ENCODE results near the gene PRSS8. TPM values are rescaled to one million over a fixed set of nuclear protein-coding genes. Genes with fewer than 3 reads are reported as not detected.

Gene PRSS8
- total RNA-seq, 1 donor from 2014 or later: 146 TPM

GRCh38 chr16:31130336-31130891 is 5.1 kb downstream of the PRSS8 start:
- no peak for TF ChIP-seq CTCF (IDR thresholded peaks at IDR 0.05; ENCODE audit: insufficient read depth, low read length, poor library complexity, severe bottlenecking)
- H3K36me3 ChIP-seq (ENCODE audit: control insufficient read depth, insufficient read depth, low read length): no peaks in the 10 kb centered on the region
- no peak overlapping the region for H3K4me3 ChIP-seq (ENCODE audit: low read depth, low read length)
- no peaks in the 10 kb centered on the region for H3K27me3 ChIP-seq (ENCODE audit: control insufficient read depth, insufficient read depth, low read length)
- no peak for DNase-seq (ENCODE audit: low read depth)

GRCh38 chr16:31129568-31130335 is 5.8 kb downstream of the PRSS8 start:
- TF ChIP-seq CTCF (IDR thresholded peaks at IDR 0.05; ENCODE audit: insufficient read depth, low read length, poor library complexity, severe bottlenecking): no peak
- no peaks in the 10 kb centered on the region for H3K27me3 ChIP-seq (ENCODE audit: control insufficient read depth, insufficient read depth, low read length)
- DNase-seq (ENCODE audit: low read depth): no peak
- H3K36me3 ChIP-seq (ENCODE audit: control insufficient read depth, insufficient read depth, low read length): no peaks in the 10 kb centered on the region
- no peak overlapping the region for H3K4me3 ChIP-seq (ENCODE audit: low read depth, low read length)

GRCh38 chr16:31128711-31129567 is 6.6 kb downstream of the PRSS8 start:
- no peak overlapping the region for H3K4me3 ChIP-seq (ENCODE audit: low read depth, low read length)
- no peaks in the 10 kb centered on the region for H3K36me3 ChIP-seq (ENCODE audit: control insufficient read depth, insufficient read depth, low read length)
- no peaks in the 10 kb centered on the region for H3K27me3 ChIP-seq (ENCODE audit: control insufficient read depth, insufficient read depth, low read length)
- no peak for TF ChIP-seq CTCF (IDR thresholded peaks at IDR 0.05; ENCODE audit: insufficient read depth, low read length, poor library complexity, severe bottlenecking)
- no peak for DNase-seq (ENCODE audit: low read depth)

GRCh38 chr16:31127182-31127581 is 8.3 kb downstream of the PRSS8 start:
- DNase-seq (ENCODE audit: low read depth): no peak
- TF ChIP-seq CTCF (IDR thresholded peaks at IDR 0.05; ENCODE audit: insufficient read depth, low read length, poor library complexity, severe bottlenecking): no peak
- Histone ChIP-seq H3K4me3 (ENCODE audit: low read depth, low read length) (no peak overlapping the region), H3K27me3 (ENCODE audit: control insufficient read depth, insufficient read depth, low read length) (no peaks in the 10 kb centered on the region), H3K36me3 (ENCODE audit: control insufficient read depth, insufficient read depth, low read length) (no peaks in the 10 kb centered on the region)

GRCh38 chr16:31125844-31126243 is 9.7 kb downstream of the PRSS8 start:
- Histone ChIP-seq H3K27me3 (ENCODE audit: control insufficient read depth, insufficient read depth, low read length) (no peaks in the 10 kb centered on the region), H3K4me3 (ENCODE audit: low read depth, low read length) (no peak overlapping the region), H3K36me3 (ENCODE audit: control insufficient read depth, insufficient read depth, low read length) (no peaks in the 10 kb centered on the region)
- TF ChIP-seq CTCF (IDR thresholded peaks at IDR 0.05; ENCODE audit: insufficient read depth, low read length, poor library complexity, severe bottlenecking): no peak
- no peak for DNase-seq (ENCODE audit: low read depth)

Measured in kidney epithelial cell (primary cell).